Endothelial cell of umbilical vein (primary cell): ENCODE measurements around the gene SC5D. TPM values are rescaled to one million over a fixed set of nuclear protein-coding genes. Genes with fewer than 3 reads are reported as not detected.

Experiments used
- BruUV-seq: library from RNA; stranded (reverse); fragments of 400-500 nt; replicated peaks from 2 replicates; lab custom pipeline; 2021; lab: Mats Ljungman, UMichigan
- CTCF ChIA-PET: fragments of 300-600, 350-600 bp; sonication (Branson Sonifier 250); formaldehyde crosslinking; loops from one replicate; lab custom pipeline; 2021; ENCODE audit warnings: antibody characterized with exemption, inconsistent platforms; lab: Charles Lee
- POLR2A ChIA-PET: fragments of 300-600, 350-600 bp; sonication (Branson Sonifier 250); formaldehyde crosslinking; loops from one replicate; lab custom pipeline; 2021; ENCODE audit warnings: antibody characterized with exemption, inconsistent platforms; lab: Charles Lee
- DNase-seq: peaks from one replicate; pipeline ENCODE4 v3.0.0-alpha.2; 2011; ENCODE audit warnings: low read depth, low spot score
- FAIRE-seq: peaks from 2 replicates; lab custom pipeline; 2011; peaks lifted over from hg19 to GRCh38; lab: Jason Lieb, UNC
- H2AFZ ChIP-seq: 2 replicates; pipeline ENCODE4 v1.6.0; 2012; ENCODE audit warnings: low read depth, low read length, control low read depth, inconsistent platforms
- H3K27ac ChIP-seq: 2 replicates; pipeline ENCODE4 v1.5.1; 2011; ENCODE audit warnings: low read depth, mild to moderate bottlenecking, control low read depth, low read length, moderate library complexity; ENCODE audit not compliant: insufficient read depth
- H3K27me3 ChIP-seq, 2 experiments: 2 replicates each; pipeline versions ENCODE4 v1.6.0 to v1.6.1; 2011; ENCODE audit warnings: low read length in 2 of 2, mixed read lengths in 1 of 2; ENCODE audit not compliant: control insufficient read depth in 2 of 2, insufficient read depth in 2 of 2
- H3K36me3 ChIP-seq, 2 experiments: 2 replicates in 1 of 2; 3 replicates in 1 of 2; pipeline ENCODE4 v1.5.1; 2011; ENCODE audit warnings: low read length in 2 of 2, mild to moderate bottlenecking in 1 of 2, moderate library complexity in 1 of 2; ENCODE audit not compliant: control insufficient read depth in 2 of 2, insufficient read depth in 2 of 2; ENCODE audit errors: extremely low read depth in 1 of 2
- H3K4me1 ChIP-seq: 3 replicates; pipeline ENCODE4 v1.5.1; 2011; ENCODE audit warnings: mild to moderate bottlenecking, low read length; ENCODE audit not compliant: control insufficient read depth, insufficient read depth; ENCODE audit errors: extremely low read depth
- H3K4me2 ChIP-seq: 2 replicates; pipeline ENCODE4 v1.6.1; 2011; ENCODE audit warnings: low read length, control low read depth, mixed read lengths; ENCODE audit not compliant: insufficient read depth
- H3K4me3 ChIP-seq, 3 experiments: fragments of 200-600 bp in 1 of 3; sonication (generic), shearing (Covaris generic) in 1 of 3; replicated peaks in 1 of 3; 2 replicates each; pipeline ENCODE4 v1.5.1; 2011 to 2016; ENCODE audit warnings: control low read depth in 3 of 3, low read length in 3 of 3, mild to moderate bottlenecking in 2 of 3, inconsistent platforms in 1 of 3, low read depth in 1 of 3, moderate library complexity in 1 of 3; ENCODE audit not compliant: insufficient read depth in 1 of 3
- H3K79me2 ChIP-seq: 2 replicates; pipeline ENCODE4 v1.6.0; 2012; ENCODE audit warnings: low read length, inconsistent platforms; ENCODE audit not compliant: control insufficient read depth, insufficient read depth
- H3K9ac ChIP-seq: replicated peaks from 2 replicates; pipeline ENCODE3; 2011; ENCODE audit warnings: low read length, control low read depth; ENCODE audit not compliant: insufficient read depth; ENCODE audit errors: extremely low read depth
- H3K9me1 ChIP-seq: replicated peaks from 3 replicates; pipeline ENCODE4 v1.6.0; 2011; ENCODE audit warnings: mild to moderate bottlenecking, low read length; ENCODE audit not compliant: control insufficient read depth, insufficient read depth; ENCODE audit errors: extremely low read depth
- H3K9me3 ChIP-seq: replicated peaks from 2 replicates; pipeline ENCODE4 v1.5.1; 2012; ENCODE audit warnings: low read length, inconsistent platforms; ENCODE audit not compliant: control insufficient read depth, insufficient read depth
- H4K20me1 ChIP-seq: replicated peaks from 2 replicates; pipeline ENCODE3; 2011; ENCODE audit warnings: mild to moderate bottlenecking, low read length; ENCODE audit not compliant: control insufficient read depth, insufficient read depth; ENCODE audit errors: extremely low read depth
- CTCF ChIP-seq, 2 donors: IDR thresholded peaks; 1 replicate in 1 of 2; 2 replicates in 1 of 2; pipeline ENCODE4 v1.5.1; 2011; ENCODE audit warnings: low read length in 2 of 2, mild to moderate bottlenecking in 2 of 2, moderate library complexity in 2 of 2, control low read depth in 1 of 2, inconsistent platforms in 1 of 2, low read depth in 1 of 2; ENCODE audit not compliant: insufficient read depth in 1 of 2; ENCODE audit errors: extremely low read depth in 1 of 2
- EZH2 ChIP-seq: IDR thresholded peaks from 2 replicates; pipeline ENCODE4 v1.6.1; 2012; ENCODE audit warnings: borderline replicate concordance, low read depth, mild to moderate bottlenecking, moderate library complexity, low read length, inconsistent platforms; ENCODE audit not compliant: severe bottlenecking
- FOS ChIP-seq: IDR thresholded peaks from 2 replicates; pipeline ENCODE4 v1.6.1; 2011; ENCODE audit warnings: mild to moderate bottlenecking, low read length, moderate library complexity, borderline replicate concordance; ENCODE audit not compliant: insufficient read depth
- GATA2 ChIP-seq: IDR thresholded peaks from 2 replicates; pipeline ENCODE4 v1.7.0; 2011; ENCODE audit warnings: low read depth, mild to moderate bottlenecking, moderate library complexity, mixed read lengths, low read length; ENCODE audit not compliant: insufficient read length, insufficient read depth
- JUN ChIP-seq: IDR thresholded peaks from 2 replicates; pipeline ENCODE4 v1.6.1; 2011; ENCODE audit warnings: borderline replicate concordance, low read depth; ENCODE audit not compliant: insufficient read length, insufficient read depth
- MAX ChIP-seq: IDR thresholded peaks from 2 replicates; pipeline ENCODE4 v1.6.1; 2011; ENCODE audit not compliant: insufficient read depth, insufficient read length
- MYC ChIP-seq: IDR thresholded peaks from one replicate; pipeline ENCODE4 v1.6.1; 2011; ENCODE audit warnings: mild to moderate bottlenecking, low read depth, low read length
- POLR2A ChIP-seq: IDR thresholded peaks from 2 replicates; pipeline ENCODE4 v1.6.1; 2012; ENCODE audit warnings: low read depth, mild to moderate bottlenecking, control low read depth, low read length
- POLR2AphosphoS5 ChIP-seq: IDR thresholded peaks from 2 replicates; pipeline ENCODE4 v1.6.1; 2012; ENCODE audit warnings: low read depth, mild to moderate bottlenecking, control low read depth, low read length, moderate library complexity; ENCODE audit not compliant: insufficient read depth
- dilution Hi-C: fragments of 300-500 bp; cut with MboI; formaldehyde crosslinking; loops from one replicate; pipeline ENCODE4 v1.15.0; 2019; ENCODE audit warnings: low sequenced_read_pairs; ENCODE audit not compliant: extremely low pct_ligation_motif_present
- intact Hi-C: fragments of 100-400 bp; cut with micrococcal nuclease; formaldehyde crosslinking; loops from one replicate; pipeline ENCODE4 v1.10.0; 2022
- polyA plus RNA-seq, 4 experiments: library from polyadenylated mRNA; depleted of rRNA in 3 of 4; stranded (reverse) in 3 of 4; unstranded in 1 of 4; fragments of >200 nt; gene quantifications; 2 replicates each; pipeline versions ENCODE4 v1.2.1 to v1.2.3, GENCODE V29; 2011 to 2012; ENCODE audit warnings: missing spikeins in 1 of 4
- total RNA-seq: library from RNA; stranded (reverse); gene quantifications from 2 replicates; pipeline ENCODE4 v1.2.3, GENCODE V29; 2021

The SC5D gene
- total and polyA plus RNA-seq, 2 donors (not counting 3 experiments of a cell fraction or from before 2014, with no cell fraction given), result 37.1 to 40.0 TPM

DNA sequence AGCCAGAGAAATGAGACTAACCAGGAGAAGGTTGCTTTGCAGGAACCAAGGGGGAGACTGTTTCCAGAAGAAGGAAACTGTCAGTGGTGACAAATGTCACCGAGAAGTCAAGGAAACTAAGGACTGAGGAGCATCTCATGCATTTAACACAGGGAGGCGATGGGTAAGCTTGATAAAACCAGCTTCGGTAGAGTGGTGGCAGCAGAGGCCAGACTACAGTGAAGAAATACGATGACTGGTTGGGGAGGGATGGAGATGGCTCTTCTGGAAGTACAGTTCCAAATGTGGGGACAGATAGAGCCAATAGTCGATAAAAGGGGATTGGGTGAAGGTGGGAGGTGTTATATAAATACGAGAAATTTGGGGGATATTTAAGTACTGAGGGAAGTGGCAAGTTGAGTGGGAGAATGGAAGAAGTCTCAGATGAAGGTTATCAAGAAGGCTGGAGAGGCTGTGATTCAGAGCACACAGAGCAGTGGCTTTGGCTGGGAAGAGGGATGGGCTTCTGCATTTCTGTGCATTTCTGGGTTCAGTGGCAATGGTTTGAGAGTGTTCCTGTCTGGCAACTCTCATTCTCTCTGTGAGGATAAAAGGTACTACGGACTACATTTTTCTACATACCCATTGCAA lies 29.2 kb downstream of the SC5D start:
- Histone ChIP-seq H3K27ac (no peak overlapping the region), H3K4me3 (no peak overlapping the region), H3K4me2 (no peak overlapping the region), H3K9me1 (no peaks in the 10 kb centered on the region), H3K4me1 (no peaks in the 10 kb centered on the region), H4K20me1 (no peaks in the 10 kb centered on the region), H3K27me3 (peaks cover 10 to 21% of the 10 kb centered on the region in 2 experiments), H3K79me2 (no peaks in the 10 kb centered on the region), H2AFZ (no peak overlapping the region), H3K36me3 (no peaks in the 10 kb centered on the region), H3K9me3 (no peaks in the 10 kb centered on the region), H3K9ac (no peak overlapping the region)
- intact Hi-C loops, result no loop called here
- FAIRE-seq (no peak), DNase-seq (no peak)
- dilution Hi-C loops, result no loop called here
- TF ChIP-seq CTCF (IDR thresholded peaks at IDR 0.05; ENCODE audit: extremely low read depth in 1 of 2, insufficient read depth in 1 of 2, low read depth in 1 of 2, low read length in 2 of 2), result no peak
- TF ChIP-seq EZH2, result no peak
- no peak for TF ChIP-seq MAX
- no peak for TF ChIP-seq MYC
- TF ChIP-seq POLR2AphosphoS5, result no peak
- no peak for TF ChIP-seq POLR2A
- no peak for TF ChIP-seq JUN
- TF ChIP-seq FOS, result no peak
- TF ChIP-seq GATA2, result no peak
- CTCF ChIA-PET, result interaction anchor here (1.0 to 2.6 kb wide), 2 partner anchors 72 to 270 kb away, joined by 3 to 17 read pairs; no protein-coding TSS in a partner anchor
- no TSS peak for BruUV-seq
- POLR2A ChIA-PET, result interaction anchor here (0.6 kb wide), 1 partner anchor 1459 kb away, joined by 15 read pairs; no protein-coding TSS in a partner anchor
